Activated CD8-positive, alpha-beta T cell treated with anti-CD3 and anti-CD28 coated beads for 36 hours (primary cell): ENCODE data around the gene PSMB1. TPM values are rescaled to one million over a fixed set of nuclear protein-coding genes. Genes with fewer than 3 reads are reported as not detected.
"Not testable (repeated sequence)": the region's sequence is repeated elsewhere in the genome, so short reads cannot be mapped to it uniquely, and the experiment has no call there.

Experiments used
- ATAC-seq: fragments of 200-7000 bp; cut with Tn5 transposase; one replicate; pipeline ENCODE4 v1.10.0; 2021; ENCODE audit warnings: mild to moderate bottlenecking, moderate library complexity
- CTCF ChIA-PET: fragments of 350-600 bp; sonication (Branson Sonifier 250); formaldehyde crosslinking; loops from one replicate; lab custom pipeline; 2021; ENCODE audit warnings: antibody characterized with exemption; lab: Charles Lee
- POLR2A ChIA-PET: fragments of 350-600 bp; sonication (Branson Sonifier 250); formaldehyde crosslinking; loops from one replicate; lab custom pipeline; 2021; ENCODE audit warnings: antibody characterized with exemption; lab: Charles Lee
- DNase-seq: peaks from one replicate; pipeline ENCODE4 v3.0.0-alpha.2; 2020
- H3K27ac Mint-ChIP-seq: one replicate; pipeline ENCODE4 v1.8.0; 2021; ENCODE audit warnings: mild to moderate bottlenecking, mixed read lengths
- H3K27me3 Mint-ChIP-seq: one replicate; pipeline ENCODE4 v1.8.0; 2021; ENCODE audit warnings: mixed read lengths
- H3K36me3 Mint-ChIP-seq: one replicate; pipeline ENCODE4 v1.8.0; 2021; ENCODE audit warnings: low read depth, mixed read lengths
- H3K4me1 Mint-ChIP-seq: one replicate; pipeline ENCODE4 v1.8.0; 2021; ENCODE audit warnings: low read depth, mixed read lengths
- H3K4me3 Mint-ChIP-seq: one replicate; pipeline ENCODE4 v1.8.0; 2021; ENCODE audit warnings: mild to moderate bottlenecking, moderate library complexity, mixed read lengths
- H3K9me3 Mint-ChIP-seq: one replicate; pipeline ENCODE4 v1.8.0; 2021; ENCODE audit warnings: mixed read lengths
- CTCF ChIP-seq: fragments of 200-600 bp; IDR thresholded peaks from one replicate; pipeline ENCODE4 v1.8.0; 2022; ENCODE audit warnings: antibody characterized with exemption, mild to moderate bottlenecking
- intact Hi-C: fragments of 100-400 bp; cut with micrococcal nuclease; formaldehyde crosslinking; loops from one replicate; pipeline ENCODE4 v1.10.0; 2022
- total RNA-seq, 2 experiments: library from RNA; stranded (reverse); gene quantifications; one replicate each; pipeline ENCODE4 v1.2.3, GENCODE V29; 2021

The PSMB1 gene
- total RNA-seq, 2 experiments from 2014 or later = 236 to 247 TPM

GRCh38 chr6:170506446-170506845, 46.7 kb downstream of the PSMB1 start:
- DNase-seq (no peak), ATAC-seq (no peak)
- Mint-ChIP-seq H3K36me3 (no peaks in the 10 kb centered on the region), H3K4me3 (no peak overlapping the region), H3K4me1 (no peaks in the 10 kb centered on the region), H3K27ac (no peak overlapping the region), H3K27me3 (peaks cover 44% of the 10 kb centered on the region), H3K9me3 (no peaks in the 10 kb centered on the region)
- intact Hi-C loops = no loop called here
- CTCF ChIA-PET = interaction anchor here (1.1 to 1.6 kb wide), 3 partner anchors 11 to 675 kb away, joined by 3 to 5 read pairs (median 3); no protein-coding TSS in a partner anchor
- no peak for TF ChIP-seq CTCF
- POLR2A ChIA-PET = interaction anchor here (1.5 kb wide), 1 partner anchor 44 kb away, joined by 3 read pairs; no protein-coding TSS in a partner anchor

DNA sequence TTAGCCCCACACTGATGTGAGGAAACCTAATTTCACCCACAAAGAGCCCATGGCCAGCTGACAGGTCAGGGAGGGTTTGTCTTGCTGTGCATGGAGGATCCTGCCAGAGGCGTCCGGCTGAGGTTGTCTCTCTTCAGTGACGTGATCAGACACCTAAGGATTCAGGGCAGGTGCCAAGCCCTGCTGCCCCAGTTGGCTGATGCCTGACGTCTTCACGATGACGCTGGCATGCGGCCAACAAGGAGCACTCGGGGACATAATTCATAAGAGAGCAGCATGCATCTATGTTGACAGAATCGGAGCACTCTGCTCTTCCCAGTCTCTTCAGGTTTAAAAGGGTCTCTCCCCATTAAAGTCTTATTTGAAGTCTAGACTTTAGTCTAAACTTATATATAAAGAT, 47.8 kb downstream of the PSMB1 start:
- no peaks in the 10 kb centered on the region for H3K4me1 Mint-ChIP-seq
- H3K9me3 Mint-ChIP-seq = no peaks in the 10 kb centered on the region
- no peak overlapping the region for H3K4me3 Mint-ChIP-seq
- no peak for TF ChIP-seq CTCF
- H3K36me3 Mint-ChIP-seq = no peaks in the 10 kb centered on the region
- ATAC-seq (no peak), DNase-seq (no peak)
- ChIA-PET CTCF (interaction anchor here (1.4 to 1.6 kb wide), 2 partner anchors 24 to 673 kb away, joined by 3 to 5 read pairs; no protein-coding TSS in a partner anchor), POLR2A (interaction anchor here (1.5 kb wide), 1 partner anchor 43 kb away, joined by 3 read pairs; no protein-coding TSS in a partner anchor)
- peaks cover 50% of the 10 kb centered on the region for H3K27me3 Mint-ChIP-seq
- intact Hi-C loops = no loop called here
- no peak overlapping the region for H3K27ac Mint-ChIP-seq

- no peaks in the 10 kb centered on the region for H3K9me3 Mint-ChIP-seq
Measured at GRCh38 chr6:170504479-170504878, 48.6 kb downstream of the PSMB1 start.

GRCh38 chr6:170503414-170503761, 49.7 kb downstream of the PSMB1 start:
- H3K36me3 Mint-ChIP-seq = no peaks in the 10 kb centered on the region
- H3K9me3 Mint-ChIP-seq = no peaks in the 10 kb centered on the region
- ChIA-PET POLR2A (no interaction called here), CTCF (no interaction called here)
- H3K27me3 Mint-ChIP-seq = peaks cover 55% of the 10 kb centered on the region
- DNase-seq (no peak), ATAC-seq (no peak)
- no peak for TF ChIP-seq CTCF
- intact Hi-C loops = no loop called here
- no peak overlapping the region for H3K27ac Mint-ChIP-seq
- no peak overlapping the region for H3K4me3 Mint-ChIP-seq
- no peaks in the 10 kb centered on the region for H3K4me1 Mint-ChIP-seq

More at GRCh38 chr6:170504479-170504878, 48.6 kb downstream of the PSMB1 start:
- TF ChIP-seq CTCF = no peak
- ChIA-PET POLR2A (no interaction called here), CTCF (no interaction called here)
- H3K36me3 Mint-ChIP-seq = no peaks in the 10 kb centered on the region
- DNase-seq (no peak), ATAC-seq (no peak)
- no peak overlapping the region for H3K27ac Mint-ChIP-seq
- intact Hi-C loops = no loop called here
- peaks cover 51% of the 10 kb centered on the region for H3K27me3 Mint-ChIP-seq
- no peaks in the 10 kb centered on the region for H3K4me1 Mint-ChIP-seq
- no peak overlapping the region for H3K4me3 Mint-ChIP-seq

DNA sequence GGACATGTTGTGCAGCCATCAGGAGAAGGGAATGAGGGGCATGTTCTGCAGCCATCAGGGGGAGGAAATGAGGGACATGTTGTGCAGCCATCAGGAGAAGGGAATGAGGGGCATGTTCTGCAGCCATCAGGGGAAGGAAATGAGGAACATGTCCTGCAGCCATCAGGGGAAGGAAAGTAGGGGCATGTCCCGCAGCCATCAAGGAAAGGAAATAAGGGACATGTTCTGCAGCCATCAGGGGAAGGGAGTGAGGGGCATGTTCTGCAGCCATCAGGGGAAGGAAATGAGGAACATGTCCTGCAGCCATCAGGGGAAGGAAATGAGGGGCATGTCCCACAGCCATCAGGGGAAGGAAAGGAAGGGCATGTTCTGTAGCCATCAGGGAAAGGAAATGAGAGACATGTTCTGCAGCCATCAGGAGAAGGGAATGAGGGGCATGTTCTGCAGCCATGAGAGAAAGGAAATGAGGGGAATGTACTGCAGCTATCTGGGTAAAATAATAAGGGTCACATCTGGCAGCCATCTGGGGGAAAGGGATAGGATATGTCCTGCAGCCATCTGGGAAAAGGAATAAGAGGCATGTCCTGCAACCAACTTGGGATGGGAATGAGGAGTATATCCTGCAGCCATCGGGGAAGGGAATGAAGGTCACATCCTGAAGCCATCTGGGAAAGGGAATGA, 50.2 kb downstream of the PSMB1 start:
- H3K4me3 Mint-ChIP-seq, POLR2A ChIA-PET, intact Hi-C loops, H3K27ac Mint-ChIP-seq, ATAC-seq, H3K36me3 Mint-ChIP-seq, CTCF ChIA-PET, H3K9me3 Mint-ChIP-seq, DNase-seq, H3K4me1 Mint-ChIP-seq: not testable (repeated sequence)
- peaks cover 58% of the 10 kb centered on the region for H3K27me3 Mint-ChIP-seq

DNA sequence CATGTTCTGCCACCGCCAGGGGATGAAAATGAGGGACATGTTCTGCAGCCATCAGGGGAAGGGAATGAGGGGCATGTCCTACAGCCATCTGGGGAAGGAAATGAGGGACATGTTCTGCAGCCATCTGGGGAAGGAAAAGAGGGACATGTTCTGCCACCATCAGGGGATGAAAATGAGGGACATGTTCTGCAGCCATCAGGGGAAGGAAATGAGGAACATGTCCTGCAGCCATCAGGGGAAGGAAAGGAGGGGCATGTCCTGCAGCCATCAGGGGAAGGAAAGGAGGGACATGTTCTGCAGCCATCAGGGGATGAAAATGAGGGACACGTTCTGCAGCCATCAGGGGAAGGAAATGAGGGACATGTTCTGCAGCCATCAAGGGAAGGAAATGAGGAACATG, 50.8 kb downstream of the PSMB1 start:
- intact Hi-C loops, ATAC-seq, H3K4me1 Mint-ChIP-seq, CTCF ChIA-PET, H3K4me3 Mint-ChIP-seq, H3K27ac Mint-ChIP-seq, H3K9me3 Mint-ChIP-seq, DNase-seq, POLR2A ChIA-PET, H3K36me3 Mint-ChIP-seq: not testable (repeated sequence)
- H3K27me3 Mint-ChIP-seq = peaks cover 62% of the 10 kb centered on the region
